Stimulated activated CD8-positive, alpha-beta memory T cell treated with anti-CD3 and anti-CD28 coated beads, Interleukin-15, amount 100 ng/mL, for 24 hours (primary cell): ENCODE results near the gene FLNB.
"Not testable (repeated sequence)": the region's sequence is repeated elsewhere in the genome, so short reads cannot be mapped to it uniquely, and the experiment has no call there.

Source experiments
- DNase-seq: peaks from one replicate; pipeline ENCODE4 v3.0.0-alpha.2; 2020; ENCODE audit warnings: low read depth

Gene FLNB

GRCh38 chr3:58052373-58053273, 44.4 kb downstream of the FLNB start:
- no peak for DNase-seq

GRCh38 chr3:58054652-58055051, 46.4 kb downstream of the FLNB start:
- no peak for DNase-seq

GRCh38 chr3:58055314-58055713, 47.1 kb downstream of the FLNB start:
- DNase-seq, result no peak

GRCh38 chr3:58055891-58056290, 47.7 kb downstream of the FLNB start:
- DNase-seq, result not testable (repeated sequence)

- DNase-seq, result no peak
Observed at GRCh38 chr3:58058361-58059263, 50.4 kb downstream of the FLNB start.

- DNase-seq, result no peak
Observed at GRCh38 chr3:58059349-58060321, 51.4 kb downstream of the FLNB start.

GRCh38 chr3:58062472-58062871, 54.2 kb downstream of the FLNB start:
- DNase-seq, result no peak

- no peak for DNase-seq
Observed at GRCh38 chr3:58063022-58063815, 55.0 kb downstream of the FLNB start.

- no peak for DNase-seq
Observed at GRCh38 chr3:58064923-58065638, 56.9 kb downstream of the FLNB start.

- DNase-seq, result no peak
Observed at GRCh38 chr3:58065700-58066167, 57.5 kb downstream of the FLNB start.

GRCh38 chr3:58066842-58067241, 58.6 kb downstream of the FLNB start:
- no peak for DNase-seq

- no peak for DNase-seq
Observed at GRCh38 chr3:58068122-58068809, 60.0 kb downstream of the FLNB start.

GRCh38 chr3:58071480-58071971, 63.3 kb downstream of the FLNB start:
- DNase-seq, result no peak

- DNase-seq, result no peak
Observed at GRCh38 chr3:58072052-58072762, 64.0 kb downstream of the FLNB start.

GRCh38 chr3:58072763-58073130, 64.5 kb downstream of the FLNB start:
- DNase-seq, result no peak

GRCh38 chr3:58073301-58074108, 65.3 kb downstream of the FLNB start:
- no peak for DNase-seq

- DNase-seq, result no peak
Observed at GRCh38 chr3:58074116-58074715, 66.0 kb downstream of the FLNB start.
